OCI-LY3 (cell line): ENCODE measurements around the gene ORM1.

Experiments used
- CTCF ChIP-seq: fragments of 200-600, 300-600 bp; sonication (generic); IDR thresholded peaks from 2 replicates; pipeline ENCODE4 v1.5.1; 2014; ENCODE audit warnings: antibody characterized with exemption, low read length, low read depth
- EZH2phosphoT487 ChIP-seq: fragments of 200-600 bp; shearing (Covaris generic); IDR thresholded peaks from 2 replicates; pipeline ENCODE4 v1.6.1; 2018; ENCODE audit warnings: antibody characterized with exemption, mixed run types, low read depth

DNA sequence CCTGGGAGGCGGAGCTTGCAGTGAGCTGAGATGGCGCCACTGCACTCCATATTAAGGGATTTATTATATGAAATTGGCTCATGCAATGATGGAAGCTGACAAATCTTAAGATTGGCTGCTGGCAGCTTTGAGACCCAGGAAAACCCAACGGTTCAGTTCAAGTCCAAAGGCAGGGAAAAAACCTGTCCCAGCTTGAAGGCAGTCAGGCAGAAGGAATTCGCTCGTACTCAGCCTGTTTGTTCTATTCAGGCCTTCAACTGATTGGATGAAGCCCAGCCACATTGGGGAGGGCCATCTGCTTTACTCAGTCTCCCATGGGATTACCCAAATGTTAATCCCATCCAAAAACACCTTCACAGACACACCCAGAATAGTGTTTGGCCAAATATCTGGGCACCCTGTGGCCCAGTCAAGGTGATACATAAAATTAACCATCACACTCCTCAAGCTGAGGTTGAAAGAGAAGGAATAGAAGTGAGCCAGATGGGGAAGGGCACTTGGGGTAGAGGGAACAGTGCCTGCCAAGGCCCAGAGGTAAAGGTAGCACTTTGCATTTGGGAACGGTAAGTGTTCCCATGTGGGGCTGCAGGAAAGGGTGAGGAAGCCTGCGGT is 8.5 kb upstream of the ORM1 start:
- TF ChIP-seq CTCF (no peak), EZH2phosphoT487 (no peak)
